ENCODE measurements around the gene UTF1. TPM values are rescaled to one million over a fixed set of nuclear protein-coding genes. Genes with fewer than 3 reads are reported as not detected.

Gene UTF1
- total and polyA plus RNA-seq, 9 of the 15 experiments (the other 6 are each of a cell fraction or from before 2014, with no cell fraction given) = 0.35 to 0.46 TPM; not detected in 7

- peak; percentile 54 for TF ChIP-seq ZFX (CRISPR knock-in tag; IDR thresholded peaks at IDR 0.05)
- TF ChIP-seq NUFIP1 (IDR thresholded peaks at IDR 0.05; ENCODE audit: partially characterized antibody) = no peak
- no peak for TF ChIP-seq PRDM10 (IDR thresholded peaks at IDR 0.05; ENCODE audit: partially characterized antibody)
- peak; percentile 94 for TF ChIP-seq VEZF1 (CRISPR knock-in tag; IDR thresholded peaks at IDR 0.05)
- TF ChIP-seq ZNF639 (CRISPR knock-in tag; conservative IDR thresholded peaks at IDR 0.05 in 1 of 2, IDR thresholded peaks at IDR 0.05 in 1 of 2) = 0 out of 4 replicates have a peak, but pooled peaks of 1 of the 2 experiments have one; percentile 20
- TF ChIP-seq MYC (IDR thresholded peaks at IDR 0.05; ENCODE audit: low read depth, low read length) = peak; percentile 59
- no peak for TF ChIP-seq MYC (CRISPR knock-in tag; IDR thresholded peaks at IDR 0.05; ENCODE audit: borderline replicate concordance, low read depth)
- TF ChIP-seq FIP1L1 (IDR thresholded peaks at IDR 0.05; ENCODE audit: low read depth, low read length, poor library complexity, severe bottlenecking) = peak; percentile 14
- peak; percentile 19 for TF ChIP-seq ZFP36 (IDR thresholded peaks at IDR 0.05; ENCODE audit: low read depth, low read length, partially characterized antibody)
- no peak for TF ChIP-seq ZNF830 (CRISPR knock-in tag; IDR thresholded peaks at IDR 0.05)
- no peak for TF ChIP-seq SMAD4 (CRISPR knock-in tag; conservative IDR thresholded peaks at IDR 0.05)
- peak in 1 of 2 experiments; percentile 62 for TF ChIP-seq E2F6 (IDR thresholded peaks at IDR 0.05; ENCODE audit: borderline replicate concordance in 1 of 2, extremely low read depth in 1 of 2, insufficient read depth in 1 of 2, insufficient read length in 1 of 2, low read depth in 1 of 2, low read length in 1 of 2, poor library complexity in 1 of 2, severe bottlenecking in 1 of 2)
- TF ChIP-seq MECOM (CRISPR knock-in tag; IDR thresholded peaks at IDR 0.05) = no peak
Observed at GRCh38 chr10:133261726-133262325, 31.8 kb downstream of the UTF1 start (continued).

All from K562 (cell line).